Calu3 (cell line): ENCODE data around the gene DGKG. TPM values are rescaled to one million over a fixed set of nuclear protein-coding genes. Genes with fewer than 3 reads are reported as not detected.
A peak's percentile ranks its signal among the peaks of the same experiment; 100 is the strongest.

Experiments used
- BruUV-seq: library from RNA; stranded (reverse); fragments of 400-500 nt; replicated peaks from 2 replicates; lab custom pipeline; 2021; lab: Mats Ljungman, UMichigan
- CTCF ChIA-PET: fragments of 300-600 bp; sonication (Branson Sonifier 250); formaldehyde crosslinking; loops from one replicate; lab custom pipeline; 2022; ENCODE audit warnings: antibody characterized with exemption; lab: Charles Lee
- DNase-seq: peaks from one replicate; pipeline ENCODE4 v3.0.0; 2022
- H3K27ac Mint-ChIP-seq: one replicate; pipeline ENCODE4 v1.8.0; 2022; ENCODE audit warnings: mixed read lengths; ENCODE audit not compliant: unreplicated experiment
- H3K27me3 Mint-ChIP-seq: one replicate; pipeline ENCODE4 v1.8.0; 2022; ENCODE audit warnings: mixed read lengths; ENCODE audit not compliant: unreplicated experiment
- H3K36me3 Mint-ChIP-seq: one replicate; pipeline ENCODE4 v1.8.0; 2022; ENCODE audit warnings: mild to moderate bottlenecking, moderate library complexity, mixed read lengths; ENCODE audit not compliant: insufficient read depth, unreplicated experiment
- H3K4me1 Mint-ChIP-seq: one replicate; pipeline ENCODE4 v1.8.0; 2022; ENCODE audit warnings: mild to moderate bottlenecking, low read depth, mixed read lengths; ENCODE audit not compliant: unreplicated experiment
- H3K4me3 Mint-ChIP-seq: one replicate; pipeline ENCODE4 v1.8.0; 2022; ENCODE audit warnings: mild to moderate bottlenecking, low read depth, moderate library complexity, mixed read lengths; ENCODE audit not compliant: unreplicated experiment
- H3K9me3 Mint-ChIP-seq: one replicate; pipeline ENCODE4 v1.8.0; 2022; ENCODE audit warnings: low read depth, mixed read lengths; ENCODE audit not compliant: unreplicated experiment
- CTCF ChIP-seq: fragments of 200-600 bp; IDR thresholded peaks from one replicate; pipeline ENCODE4 v1.8.0; 2022; ENCODE audit warnings: antibody characterized with exemption; ENCODE audit not compliant: unreplicated experiment
- intact Hi-C: fragments of 100-400 bp; cut with micrococcal nuclease; formaldehyde crosslinking; loops from one replicate; pipeline ENCODE4 v1.10.0; 2022; ENCODE audit not compliant: unreplicated experiment
- total RNA-seq: library from RNA; stranded (reverse); gene quantifications from 2 replicates; pipeline ENCODE4 v1.2.3, GENCODE V29; 2022

Gene DGKG
- total RNA-seq, 1 experiment from 2014 or later, result 5.7 TPM

GRCh38 chr3:186123012-186123411 lies 239.0 kb downstream of the DGKG start:
- H3K4me3 Mint-ChIP-seq, result no peak overlapping the region
- CTCF ChIA-PET, result interaction anchor here (1.6 kb wide), 1 partner anchor 16 kb away, joined by 3 read pairs; no protein-coding TSS in a partner anchor
- H3K4me1 Mint-ChIP-seq, result no peaks in the 10 kb centered on the region
- BruUV-seq, result no TSS peak
- H3K9me3 Mint-ChIP-seq, result no peaks in the 10 kb centered on the region
- intact Hi-C loops, result no loop called here
- no peak overlapping the region for H3K27ac Mint-ChIP-seq
- no peak for DNase-seq
- H3K36me3 Mint-ChIP-seq, result no peaks in the 10 kb centered on the region
- H3K27me3 Mint-ChIP-seq, result peaks cover 43% of the 10 kb centered on the region
- no peak for TF ChIP-seq CTCF

- H3K4me1 Mint-ChIP-seq, result no peaks in the 10 kb centered on the region
- peak; percentile 18 for DNase-seq
- BruUV-seq, result no TSS peak
- H3K4me3 Mint-ChIP-seq, result no peak overlapping the region
- no peak for TF ChIP-seq CTCF
- H3K27me3 Mint-ChIP-seq, result peaks cover 53% of the 10 kb centered on the region
- H3K36me3 Mint-ChIP-seq, result no peaks in the 10 kb centered on the region
- H3K9me3 Mint-ChIP-seq, result no peaks in the 10 kb centered on the region
- CTCF ChIA-PET, result interaction anchor here (1.0 to 1.6 kb wide), 2 partner anchors 17 to 31 kb away, joined by 3 read pairs; no protein-coding TSS in a partner anchor
- intact Hi-C loops, result no loop called here
- no peak overlapping the region for H3K27ac Mint-ChIP-seq
Observed at GRCh38 chr3:186121968-186122367, 240.1 kb downstream of the DGKG start.

- intact Hi-C loops, result no loop called here
- no peak overlapping the region for H3K27ac Mint-ChIP-seq
- CTCF ChIA-PET, result interaction anchor here (0.6 to 1.6 kb wide), 3 partner anchors 18 to 39 kb away, joined by 3 read pairs; no protein-coding TSS in a partner anchor
Observed at GRCh38 chr3:186121278-186121677, 240.8 kb downstream of the DGKG start.

GRCh38 chr3:186119499-186119898 lies 242.5 kb downstream of the DGKG start:
- intact Hi-C loops, result no loop called here
- CTCF ChIA-PET, result no interaction called here
- H3K9me3 Mint-ChIP-seq, result no peaks in the 10 kb centered on the region
- H3K4me1 Mint-ChIP-seq, result no peaks in the 10 kb centered on the region
- no peak for DNase-seq
- no peak for TF ChIP-seq CTCF
- no TSS peak for BruUV-seq
- no peak overlapping the region for H3K27ac Mint-ChIP-seq
- no peak overlapping the region for H3K4me3 Mint-ChIP-seq
- H3K36me3 Mint-ChIP-seq, result no peaks in the 10 kb centered on the region
- H3K27me3 Mint-ChIP-seq, result peaks cover 78% of the 10 kb centered on the region

More at GRCh38 chr3:186121278-186121677, 240.8 kb downstream of the DGKG start:
- Mint-ChIP-seq H3K36me3 (no peaks in the 10 kb centered on the region), H3K4me3 (no peak overlapping the region), H3K27me3 (peaks cover 60% of the 10 kb centered on the region), H3K9me3 (no peaks in the 10 kb centered on the region), H3K4me1 (no peaks in the 10 kb centered on the region)
- DNase-seq, result no peak
- no TSS peak for BruUV-seq
- TF ChIP-seq CTCF, result no peak
